Measurements from ENCODE around the gene QKI.

DNA sequence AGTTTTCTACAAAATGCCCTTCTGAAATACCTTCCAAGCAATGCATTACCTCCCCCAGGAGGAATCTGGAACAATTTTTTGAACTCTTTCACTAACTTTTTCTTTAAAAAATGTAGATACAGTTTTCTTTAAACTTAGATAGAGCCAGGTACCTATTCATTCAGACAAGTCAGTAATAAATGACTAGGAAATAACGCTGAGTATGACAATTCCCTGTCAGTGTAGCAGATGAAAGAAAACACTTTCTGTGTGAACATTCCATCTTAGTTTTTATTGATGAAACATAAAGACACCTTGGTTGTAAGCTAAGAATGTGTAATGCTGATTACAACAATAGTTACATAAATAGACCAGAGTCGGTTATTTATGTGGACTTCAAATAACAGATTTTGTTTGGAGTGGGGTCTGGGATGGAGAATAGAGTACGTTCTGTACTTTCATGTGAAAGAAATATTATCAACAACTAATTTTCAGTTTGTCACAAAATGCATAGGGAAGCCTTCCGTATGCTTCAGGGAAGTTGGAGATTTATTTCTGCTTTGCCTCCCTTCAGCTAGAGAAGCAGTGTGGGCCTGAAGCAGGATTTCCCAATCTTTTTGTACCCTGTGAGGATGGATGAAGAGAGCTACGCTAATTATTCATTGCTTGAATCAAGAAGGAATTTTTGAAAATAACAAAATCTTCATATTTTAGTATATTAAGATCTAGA, 19.2 kb upstream of the QKI start:
- TF ChIP-seq EZH2phosphoT487 (IDR thresholded peaks at IDR 0.05; ENCODE audit: low read depth, severe bottlenecking, unreplicated experiment) (no peak), EZH2 (IDR thresholded peaks at IDR 0.05; ENCODE audit: borderline replicate concordance) (no peak)
- TF ChIP-seq, protein P1, sequence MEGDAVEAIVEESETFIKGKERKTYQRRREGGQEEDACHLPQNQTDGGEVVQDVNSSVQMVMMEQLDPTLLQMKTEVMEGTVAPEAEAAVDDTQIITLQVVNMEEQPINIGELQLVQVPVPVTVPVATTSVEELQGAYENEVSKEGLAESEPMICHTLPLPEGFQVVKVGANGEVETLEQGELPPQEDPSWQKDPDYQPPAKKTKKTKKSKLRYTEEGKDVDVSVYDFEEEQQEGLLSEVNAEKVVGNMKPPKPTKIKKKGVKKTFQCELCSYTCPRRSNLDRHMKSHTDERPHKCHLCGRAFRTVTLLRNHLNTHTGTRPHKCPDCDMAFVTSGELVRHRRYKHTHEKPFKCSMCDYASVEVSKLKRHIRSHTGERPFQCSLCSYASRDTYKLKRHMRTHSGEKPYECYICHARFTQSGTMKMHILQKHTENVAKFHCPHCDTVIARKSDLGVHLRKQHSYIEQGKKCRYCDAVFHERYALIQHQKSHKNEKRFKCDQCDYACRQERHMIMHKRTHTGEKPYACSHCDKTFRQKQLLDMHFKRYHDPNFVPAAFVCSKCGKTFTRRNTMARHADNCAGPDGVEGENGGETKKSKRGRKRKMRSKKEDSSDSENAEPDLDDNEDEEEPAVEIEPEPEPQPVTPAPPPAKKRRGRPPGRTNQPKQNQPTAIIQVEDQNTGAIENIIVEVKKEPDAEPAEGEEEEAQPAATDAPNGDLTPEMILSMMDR (IDR thresholded peaks at IDR 0.05; ENCODE audit: poor library complexity): no peak

Measured in hepatocyte (in vitro differentiated cells).